H1 (cell line): Measurements from ENCODE around the gene MFAP5. TPM values are rescaled to one million over a fixed set of nuclear protein-coding genes. Genes with fewer than 3 reads are reported as not detected.
A peak's percentile ranks its signal among the peaks of the same experiment; 100 is the strongest.
"Not testable (repeated sequence)": the region's sequence is repeated elsewhere in the genome, so short reads cannot be mapped to it uniquely, and the experiment has no call there.

Experiments used
- CTCF ChIA-PET: fragments of 300-600 bp; sonication (Branson Sonifier 250); formaldehyde crosslinking; loops from one replicate; lab custom pipeline; 2021; ENCODE audit not compliant: partially characterized antibody; lab: Charles Lee
- POLR2A ChIA-PET: fragments of 300-600 bp; sonication (Branson Sonifier 250); formaldehyde crosslinking; loops from one replicate; lab custom pipeline; 2021; ENCODE audit warnings: inconsistent platforms; ENCODE audit not compliant: partially characterized antibody; lab: Charles Lee
- DNase-seq, 2 experiments: peaks; one replicate each; pipeline versions ENCODE4 v3.0.0 to v3.0.0-alpha.2; 2010 to 2022; ENCODE audit warnings: low spot score in 2 of 2, low read depth in 1 of 2, mixed read lengths in 1 of 2
- FAIRE-seq: peaks from 2 replicates; lab custom pipeline; 2011; peaks lifted over from hg19 to GRCh38; lab: Jason Lieb, UNC
- H2AFZ ChIP-seq: 2 replicates; pipeline ENCODE4 v1.8.1; 2012; ENCODE audit warnings: low read length, inconsistent platforms
- H2AK5ac ChIP-seq: 2 replicates; pipeline ENCODE4 v1.6.1; 2013; ENCODE audit warnings: low read depth, low read length
- H2BK120ac ChIP-seq: replicated peaks from 2 replicates; pipeline ENCODE3; 2013; ENCODE audit warnings: low read depth, low read length, inconsistent platforms
- H2BK12ac ChIP-seq: 2 replicates; pipeline ENCODE4 v1.6.1; 2013; ENCODE audit warnings: low read depth, low read length
- H2BK15ac ChIP-seq: 2 replicates; pipeline ENCODE4 v1.6.1; 2013; ENCODE audit warnings: low read length
- H2BK20ac ChIP-seq: 2 replicates; pipeline ENCODE4 v1.6.1; 2013; ENCODE audit warnings: low read length
- H2BK5ac ChIP-seq: 2 replicates; pipeline ENCODE4 v1.6.1; 2013; ENCODE audit warnings: low read depth, low read length
- H3K14ac ChIP-seq: 2 replicates; pipeline ENCODE4 v1.6.1; 2013; ENCODE audit warnings: inconsistent platforms; ENCODE audit not compliant: insufficient read length
- H3K18ac ChIP-seq: 2 replicates; pipeline ENCODE4 v1.6.1; 2013; ENCODE audit warnings: low read length; ENCODE audit errors: extremely low read depth
- H3K23ac ChIP-seq: 2 replicates; pipeline ENCODE4 v1.6.1; 2013; ENCODE audit warnings: inconsistent platforms; ENCODE audit not compliant: insufficient read length
- H3K23me2 ChIP-seq: 2 replicates; pipeline ENCODE4 v1.6.1; 2013; ENCODE audit warnings: low read depth, low read length
- H3K27ac ChIP-seq: 2 replicates; pipeline ENCODE4 v1.6.1; 2011; ENCODE audit warnings: low read depth, low read length, inconsistent platforms
- H3K27me3 ChIP-seq, 4 experiments: replicated peaks in 1 of 4; 1 replicate in 1 of 4; 2 replicates in 3 of 4; pipeline versions ENCODE4 v1.6.1 to v1.8.1; 2011 to 2013; ENCODE audit warnings: low read length in 3 of 4, mild to moderate bottlenecking in 3 of 4, inconsistent platforms in 2 of 4, mixed read lengths in 2 of 4, moderate library complexity in 1 of 4; ENCODE audit not compliant: control insufficient read depth in 3 of 4, insufficient read depth in 3 of 4; ENCODE audit errors: extremely low read depth in 1 of 4
- H3K36me3 ChIP-seq, 4 experiments: 2 replicates each; pipeline versions ENCODE4 v1.6.1 to v1.8.1; 2011 to 2013; ENCODE audit warnings: mild to moderate bottlenecking in 4 of 4, low read length in 3 of 4, moderate library complexity in 2 of 4, control low read depth in 1 of 4, inconsistent platforms in 1 of 4; ENCODE audit not compliant: insufficient read depth in 4 of 4, control insufficient read depth in 2 of 4
- H3K4ac ChIP-seq: replicated peaks from 2 replicates; pipeline ENCODE3; 2013; ENCODE audit warnings: low read length, low read depth, mixed read lengths, inconsistent platforms; ENCODE audit not compliant: insufficient read length
- H3K4me1 ChIP-seq, 4 experiments: replicated peaks in 1 of 4; 1 replicate in 1 of 4; 2 replicates in 3 of 4; pipeline versions ENCODE4 v1.6.1 to v1.8.1; 2011 to 2013; ENCODE audit warnings: low read length in 3 of 4, inconsistent platforms in 2 of 4, mixed read lengths in 1 of 4; ENCODE audit not compliant: insufficient read depth in 4 of 4, control insufficient read depth in 3 of 4
- H3K4me2 ChIP-seq, 2 experiments: 2 replicates each; pipeline versions ENCODE4 v1.6.1 to v1.8.1; 2011 to 2013; ENCODE audit warnings: low read depth in 2 of 2, low read length in 2 of 2, control low read depth in 1 of 2, inconsistent platforms in 1 of 2, mild to moderate bottlenecking in 1 of 2; ENCODE audit not compliant: insufficient read depth in 1 of 2
- H3K4me3 ChIP-seq, 4 experiments: fragments of 200-600, 300-600 bp in 1 of 4; sonication (generic), shearing (Covaris generic), sonication (Bioruptor Twin) in 1 of 4; 2 replicates each; pipeline versions ENCODE4 v1.5.1 to v1.8.1; 2011 to 2016; ENCODE audit warnings: low read length in 4 of 4, low read depth in 3 of 4, control low read depth in 2 of 4, inconsistent platforms in 2 of 4, mild to moderate bottlenecking in 2 of 4, mixed read lengths in 1 of 4, moderate library complexity in 1 of 4; ENCODE audit not compliant: insufficient read depth in 2 of 4; ENCODE audit errors: extremely low read depth in 1 of 4
- H3K56ac ChIP-seq: replicated peaks from 2 replicates; pipeline ENCODE3; 2013; ENCODE audit warnings: low read depth, mild to moderate bottlenecking, mixed read lengths, low read length, inconsistent platforms; ENCODE audit not compliant: insufficient read length
- H3K79me1 ChIP-seq: 2 replicates; pipeline ENCODE4 v1.6.1; 2013; ENCODE audit warnings: low read depth, low read length, control low read depth
- H3K79me2 ChIP-seq, 2 experiments: 2 replicates each; pipeline versions ENCODE4 v1.6.1 to v1.8.1; 2012 to 2013; ENCODE audit warnings: low read length in 2 of 2, mild to moderate bottlenecking in 2 of 2, inconsistent platforms in 1 of 2; ENCODE audit not compliant: insufficient read depth in 2 of 2, control insufficient read depth in 1 of 2
- H3K9ac ChIP-seq, 4 experiments: replicated peaks in 1 of 4; 1 replicate in 1 of 4; 2 replicates in 3 of 4; pipeline versions ENCODE4 v1.6.1 to v1.8.1; 2011 to 2013; ENCODE audit warnings: low read depth in 3 of 4, low read length in 3 of 4, control low read depth in 2 of 4, mild to moderate bottlenecking in 2 of 4, moderate library complexity in 2 of 4, inconsistent platforms in 1 of 4; ENCODE audit errors: extremely low read depth in 1 of 4
- H3K9me3 ChIP-seq, 2 experiments: 2 replicates each; pipeline versions ENCODE4 v1.6.1 to v1.8.1; 2012 to 2013; ENCODE audit warnings: mild to moderate bottlenecking in 2 of 2, moderate library complexity in 2 of 2, control low read depth in 1 of 2, inconsistent platforms in 1 of 2, low read depth in 1 of 2, low read length in 1 of 2, mixed read lengths in 1 of 2; ENCODE audit not compliant: insufficient read depth in 2 of 2
- H4K20me1 ChIP-seq, 2 experiments: replicated peaks in 1 of 2; 2 replicates each; pipeline versions ENCODE3 to v1.8.1; 2011 to 2013; ENCODE audit warnings: inconsistent platforms in 2 of 2, low read length in 2 of 2, mild to moderate bottlenecking in 1 of 2; ENCODE audit not compliant: insufficient read depth in 2 of 2, control insufficient read depth in 1 of 2
- H4K5ac ChIP-seq: 2 replicates; pipeline ENCODE4 v1.6.1; 2013; ENCODE audit warnings: low read length, low read depth, mixed read lengths, inconsistent platforms; ENCODE audit not compliant: insufficient read length
- H4K8ac ChIP-seq: 2 replicates; pipeline ENCODE4 v1.8.0; 2013; ENCODE audit warnings: mild to moderate bottlenecking, moderate library complexity, low read length, inconsistent platforms; ENCODE audit not compliant: insufficient read depth; ENCODE audit errors: extremely low read depth
- H4K91ac ChIP-seq: replicated peaks from 2 replicates; pipeline ENCODE3; 2013; ENCODE audit warnings: low read length, mixed read lengths, inconsistent platforms; ENCODE audit not compliant: insufficient read length
- WGBS, 2 experiments: shearing (Covaris generic) in 1 of 2; methylation state at CpG; one replicate each; pipeline versions ENCODE4 v1.1.6 to v1.1.7; 2013 to 2015; ENCODE audit warnings: low lambda C conversion rate in 2 of 2, mixed read lengths in 2 of 2, inconsistent platforms in 1 of 2, low coverage in 1 of 2, missing lambda C conversion rate in 1 of 2; ENCODE audit not compliant: insufficient replicate concordance in 2 of 2, insufficient coverage in 1 of 2, insufficient read length in 1 of 2; ENCODE audit errors: extremely low coverage in 1 of 2, missing lambda C conversion rate in 1 of 2; 5-methylcytosine and 5-hydroxymethylcytosine counted together
- polyA plus RNA-seq, 7 experiments: library from polyadenylated mRNA; depleted of rRNA in 3 of 7; stranded (reverse) in 5 of 7; unstranded in 2 of 7; fragments of >200 nt in 5 of 7; fragments of 200-250 nt in 2 of 7; gene quantifications; 1 replicate in 5 of 7; 2 replicates in 1 of 7; 4 replicates in 1 of 7; pipeline versions ENCODE4 v1.2.1 to v1.2.3, GENCODE V29; 2011 to 2013; ENCODE audit warnings: missing spikeins in 2 of 7, mixed read lengths in 2 of 7
- total RNA-seq: library from RNA; stranded (reverse); fragmentation: NEBNext Ultra II Directional; extraction: Animal tissue kit (Norgen Biotek cat#: 25700); gene quantifications from 2 replicates; pipeline ENCODE4 v1.2.1, GENCODE V29; 2021
- TF ChIP-seq, protein P1 (sequence below): IDR thresholded peaks from 2 replicates; pipeline ENCODE4 v1.6.1; 2012; ENCODE audit warnings: inconsistent platforms
- TF ChIP-seq, protein P2 (sequence below): IDR thresholded peaks from 2 replicates; pipeline ENCODE4 v1.6.1; 2012; ENCODE audit warnings: inconsistent platforms

Gene MFAP5
- total and polyA plus RNA-seq, 2 of the 8 experiments (the other 6 are each of a cell fraction or from before 2014, with no cell fraction given): 0.60 to 0.86 TPM

DNA sequence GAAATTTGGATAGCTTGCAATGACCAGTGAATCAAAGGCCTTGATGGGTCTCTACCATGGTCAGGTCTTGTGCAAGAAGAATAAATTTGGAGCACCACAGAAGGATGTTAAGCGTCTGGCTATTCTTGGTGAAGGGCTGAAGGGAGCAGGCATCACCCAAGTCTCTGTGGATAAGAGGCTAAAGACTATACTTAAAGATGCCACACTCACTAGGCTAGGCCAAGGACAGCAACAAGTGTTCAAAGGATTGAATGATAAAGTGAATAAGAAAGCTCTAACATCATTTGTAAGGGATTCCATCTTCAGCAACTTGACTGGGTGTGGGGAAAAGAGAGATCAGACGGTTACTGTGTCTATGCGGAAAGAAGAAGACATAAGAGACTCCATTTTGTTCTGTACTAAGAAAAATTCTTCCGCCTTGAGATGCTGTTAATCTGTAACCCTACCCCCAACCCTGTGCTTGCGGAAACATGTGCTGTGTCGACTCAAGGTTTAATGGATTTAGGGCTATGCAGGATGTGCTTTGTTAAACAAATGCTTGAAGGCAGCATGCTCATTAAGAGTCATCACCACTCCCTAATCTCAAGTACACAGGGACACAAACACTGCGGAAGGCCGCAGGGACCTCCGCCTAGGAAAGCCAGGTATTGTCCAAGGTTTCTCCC, 27.2 kb downstream of the MFAP5 start:
- Histone ChIP-seq H2BK5ac (peak overlapping the region; percentile 11; the same call in 1 of the 2 replicates), H4K91ac (peak overlapping the region; percentile 12), H3K4me1 (peaks cover 2 to 18% (median 9%) of the 10 kb centered on the region in 4 experiments; a peak in 4 of 7 replicates), H3K4me2 (peak overlapping the region in 1 of 2 experiments; percentile 47; a peak in 2 of 4 replicates), H2BK120ac (peak overlapping the region; percentile 24), H2BK12ac (peak overlapping the region; percentile 76; the same call in 1 of the 2 replicates), H2BK20ac (peak overlapping the region; percentile 27; the same call in 1 of the 2 replicates), H3K14ac (peak overlapping the region; percentile 57)
- CTCF ChIA-PET: interaction anchor here (1.0 to 1.5 kb wide), 3 partner anchors 18 to 91 kb away, joined by 3 to 6 read pairs (median 3); no protein-coding TSS in a partner anchor
- H3K23me2 ChIP-seq, H4K5ac ChIP-seq, H3K23ac ChIP-seq, H3K27ac ChIP-seq, H4K20me1 ChIP-seq, H3K79me2 ChIP-seq, H2AFZ ChIP-seq, H3K4ac ChIP-seq, H3K9me3 ChIP-seq, H3K4me3 ChIP-seq, H3K36me3 ChIP-seq, H3K9ac ChIP-seq, DNase-seq, POLR2A ChIA-PET, H2BK15ac ChIP-seq, H2AK5ac ChIP-seq, H3K27me3 ChIP-seq, H3K18ac ChIP-seq, H3K56ac ChIP-seq, H3K79me1 ChIP-seq, H4K8ac ChIP-seq: not testable (repeated sequence)
- TF ChIP-seq, protein P1, sequence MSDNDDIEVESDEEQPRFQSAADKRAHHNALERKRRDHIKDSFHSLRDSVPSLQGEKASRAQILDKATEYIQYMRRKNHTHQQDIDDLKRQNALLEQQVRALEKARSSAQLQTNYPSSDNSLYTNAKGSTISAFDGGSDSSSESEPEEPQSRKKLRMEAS: peak; percentile 71; the same call in 1 of the 2 replicates
- TF ChIP-seq, protein P2, sequence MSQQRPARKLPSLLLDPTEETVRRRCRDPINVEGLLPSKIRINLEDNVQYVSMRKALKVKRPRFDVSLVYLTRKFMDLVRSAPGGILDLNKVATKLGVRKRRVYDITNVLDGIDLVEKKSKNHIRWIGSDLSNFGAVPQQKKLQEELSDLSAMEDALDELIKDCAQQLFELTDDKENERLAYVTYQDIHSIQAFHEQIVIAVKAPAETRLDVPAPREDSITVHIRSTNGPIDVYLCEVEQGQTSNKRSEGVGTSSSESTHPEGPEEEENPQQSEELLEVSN: peak; percentile 43; the same call in 1 of the 2 replicates
- FAIRE-seq: peak; percentile 78
- 62% methylated on average over 6 of the region's 9 CpGs; no CpG with 5 or more reads in 1 of the 2 experiments for WGBS, 2 experiments
